LNCaP clone FGC (cell line): Measurements from ENCODE around the gene GNAQ.

Source experiments
- DNase-seq: peaks from one replicate; pipeline ENCODE4 v3.0.0-alpha.2; 2011; ENCODE audit warnings: low read depth
- H3K4me3 ChIP-seq: 2 replicates; pipeline ENCODE4 v1.5.1; 2011; ENCODE audit warnings: mild to moderate bottlenecking, low read depth, low read length, control low read depth
- CTCF ChIP-seq: IDR thresholded peaks from 2 replicates; pipeline ENCODE4 v1.5.1; 2012; ENCODE audit warnings: mild to moderate bottlenecking; ENCODE audit not compliant: control insufficient read depth, insufficient read depth; ENCODE audit errors: extremely low read depth

GNAQ gene

GRCh38 chr9:77939149-77939668 is 92.4 kb downstream of the GNAQ start:
- H3K4me3 ChIP-seq = no peak overlapping the region
- DNase-seq = no peak
- TF ChIP-seq CTCF = no peak

GRCh38 chr9:77938163-77938562 is 93.4 kb downstream of the GNAQ start:
- DNase-seq = no peak
- TF ChIP-seq CTCF = no peak
- no peak overlapping the region for H3K4me3 ChIP-seq

- H3K4me3 ChIP-seq = no peak overlapping the region
- TF ChIP-seq CTCF = no peak
- DNase-seq = no peak
Observed at GRCh38 chr9:77935974-77936373, 95.6 kb downstream of the GNAQ start.

- H3K4me3 ChIP-seq = no peak overlapping the region
- DNase-seq = no peak
- no peak for TF ChIP-seq CTCF
Observed at GRCh38 chr9:77935211-77935610, 96.4 kb downstream of the GNAQ start.

- no peak overlapping the region for H3K4me3 ChIP-seq
- DNase-seq = no peak
- TF ChIP-seq CTCF = no peak
Observed at GRCh38 chr9:77933976-77934375, 97.6 kb downstream of the GNAQ start.

- TF ChIP-seq CTCF = no peak
- no peak overlapping the region for H3K4me3 ChIP-seq
Observed at GRCh38 chr9:77933019-77933418, 98.6 kb downstream of the GNAQ start.

GRCh38 chr9:77929942-77930341 is 101.7 kb downstream of the GNAQ start:
- H3K4me3 ChIP-seq = no peak overlapping the region
- no peak for DNase-seq
- no peak for TF ChIP-seq CTCF

More at GRCh38 chr9:77933019-77933418, 98.6 kb downstream of the GNAQ start:
- no peak for DNase-seq
